Motor neuron (in vitro differentiated cells): ENCODE results near the gene FAM13B. TPM values are rescaled to one million over a fixed set of nuclear protein-coding genes. Genes with fewer than 3 reads are reported as not detected.
"Not testable (repeated sequence)": the region's sequence is repeated elsewhere in the genome, so short reads cannot be mapped to it uniquely, and the experiment has no call there.

ENCODE experiments used
- ATAC-seq, 8 experiments: fragments of 200-7000 bp; cut with Tn5 transposase; replicated peaks in 6 of 8; 2 replicates each; pipeline ENCODE4 v1.8.0; 2021; ENCODE audit warnings: mild to moderate bottlenecking in 8 of 8, moderate library complexity in 8 of 8
- H3K27ac ChIP-seq, 2 donors: fragments of 250-450 bp; sonication (Bioruptor Pico); 2 replicates each; pipeline ENCODE4 v1.9.0; 2021; ENCODE audit warnings: antibody characterized with exemption in 2 of 2, mild to moderate bottlenecking in 2 of 2, moderate library complexity in 1 of 2
- H3K4me1 ChIP-seq, 2 donors: fragments of 250-450 bp; sonication (Bioruptor Pico); replicated peaks in 1 of 2; 2 replicates each; pipeline ENCODE4 v1.6.1; 2021; ENCODE audit warnings: antibody characterized with exemption in 2 of 2, mild to moderate bottlenecking in 2 of 2, moderate library complexity in 1 of 2
- H3K4me3 ChIP-seq, 5 donors: fragments of 250-450 bp; sonication (Bioruptor Pico); 2 replicates each; pipeline ENCODE4 v1.9.0; 2021; ENCODE audit warnings: antibody characterized with exemption in 5 of 5, mild to moderate bottlenecking in 5 of 5, moderate library complexity in 4 of 5
- WGBS, 10 experiments: fragments of 450-650 bp; shearing (Covaris generic); methylation state at CpG; one replicate each; pipeline ENCODE4 v1.0.0; 2022; 5-methylcytosine and 5-hydroxymethylcytosine counted together
- in situ Hi-C, 9 experiments: fragments of 400-800 bp; cut with MboI; loops; one replicate each; pipeline ENCODE4 v1.15.0; 2021; ENCODE audit warnings: low sequenced_read_pairs in 9 of 9, low pct_unique_long_range_greater_than_20kb in 2 of 9; ENCODE audit not compliant: unreplicated experiment in 9 of 9
- total RNA-seq, 8 experiments: library from RNA; unstranded; fragments of 300-600 nt; gene quantifications; 2 replicates each; pipeline versions ENCODE4 v1.2.3 to v1.2.4, GENCODE V29; 2022

The FAM13B gene
- total RNA-seq, 8 experiments from 2014 or later: 12.2 to 32.8 (median 23.9) TPM

DNA sequence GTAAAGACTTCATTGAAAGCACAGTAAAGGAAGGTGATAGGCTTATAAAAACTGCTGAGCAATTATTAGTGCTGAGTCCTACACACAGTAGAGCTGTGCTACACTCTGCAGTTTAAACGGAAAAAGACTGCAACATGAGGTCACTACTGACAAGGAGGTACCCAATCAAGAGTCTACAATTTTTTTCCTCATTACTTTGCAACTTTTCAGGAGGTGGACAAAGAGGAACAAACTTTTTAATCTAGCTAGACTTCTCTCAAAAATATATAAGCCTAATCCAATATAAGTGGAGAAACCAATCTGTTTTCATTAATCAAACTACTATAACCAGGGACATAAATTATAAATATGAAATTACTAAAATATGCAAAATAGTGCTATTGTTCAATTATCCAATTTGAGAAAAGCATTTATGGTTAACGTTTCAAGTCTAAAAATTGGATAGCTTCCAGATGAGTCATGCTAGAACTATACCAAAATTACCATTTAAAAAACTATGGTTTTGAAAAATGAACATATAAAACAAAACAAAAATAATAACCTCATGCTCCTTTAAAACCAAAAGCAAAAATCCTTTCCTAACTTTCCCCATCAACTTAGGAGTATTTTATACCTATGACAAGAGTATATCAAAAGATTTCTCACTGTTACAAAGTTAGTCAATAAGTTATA is 37.7 kb downstream of the FAM13B start:
- H3K27ac ChIP-seq: no peak overlapping the region
- ATAC-seq: peak in 6 of 8 experiments; percentile 34 to 78 (median 48)

GRCh38 chr5:137994556-137994955 is 38.3 kb downstream of the FAM13B start:
- ATAC-seq: peak in 1 of 8 experiments; percentile 24
- in situ Hi-C loops: no loop called here
- WGBS, 10 experiments: 61 to 100% (median 91%) methylated on average over 1 to 2 of the region's 2 CpGs
- Histone ChIP-seq H3K4me3 (no peak overlapping the region), H3K27ac (no peak overlapping the region), H3K4me1 (peaks cover 0 to 3% of the 10 kb centered on the region in 2 donors)

More for the DNA sequence above, 37.7 kb downstream of the FAM13B start:
- in situ Hi-C loops: no loop called here
- no peak overlapping the region for H3K4me3 ChIP-seq
- WGBS, 10 experiments: 0 to 100% (median 77%) methylated on average over 1 to 2 of the region's 2 CpGs
- H3K4me1 ChIP-seq: peaks cover 0 to 3% of the 10 kb centered on the region in 2 donors

- H3K4me1 ChIP-seq: peaks cover 0 to 3% of the 10 kb centered on the region in 2 donors
- no peak overlapping the region for H3K4me3 ChIP-seq
- in situ Hi-C loops: no loop called here
- no peak for ATAC-seq
- no peak overlapping the region for H3K27ac ChIP-seq
- WGBS, 10 experiments: 79 to 100% (median 99%) methylated on average over 1 to 5 of the region's 5 CpGs
These were observed 43.5 kb downstream of the FAM13B start for GRCh38 chr5:137989419-137989818.

- no peak for ATAC-seq
- in situ Hi-C loops: no loop called here
- WGBS, 10 experiments: 92 to 100% (median 100%) methylated on average over 1 to 3 of the region's 3 CpGs; no CpG with 5 or more reads in 2 of the 10 experiments
- no peaks in the 10 kb centered on the region for H3K4me1 ChIP-seq
- no peak overlapping the region for H3K27ac ChIP-seq
- H3K4me3 ChIP-seq: no peak overlapping the region
These were observed 57.7 kb downstream of the FAM13B start for GRCh38 chr5:137975208-137975607.

- H3K4me1 ChIP-seq, H3K4me3 ChIP-seq, H3K27ac ChIP-seq, ATAC-seq, in situ Hi-C loops: not testable (repeated sequence)
- WGBS, 10 experiments: no CpG with 5 or more reads among the region's 4 CpGs
These were observed 62.5 kb downstream of the FAM13B start for GRCh38 chr5:137970384-137970783.

GRCh38 chr5:137960819-137961218 is 72.1 kb downstream of the FAM13B start:
- Histone ChIP-seq H3K4me3 (no peak overlapping the region), H3K4me1 (no peaks in the 10 kb centered on the region), H3K27ac (no peak overlapping the region)
- in situ Hi-C loops: no loop called here
- WGBS, 10 experiments: 80 to 100% (median 93%) methylated on average over 1 to 3 of the region's 3 CpGs; no CpG with 5 or more reads in 2 of the 10 experiments
- ATAC-seq: no peak

DNA sequence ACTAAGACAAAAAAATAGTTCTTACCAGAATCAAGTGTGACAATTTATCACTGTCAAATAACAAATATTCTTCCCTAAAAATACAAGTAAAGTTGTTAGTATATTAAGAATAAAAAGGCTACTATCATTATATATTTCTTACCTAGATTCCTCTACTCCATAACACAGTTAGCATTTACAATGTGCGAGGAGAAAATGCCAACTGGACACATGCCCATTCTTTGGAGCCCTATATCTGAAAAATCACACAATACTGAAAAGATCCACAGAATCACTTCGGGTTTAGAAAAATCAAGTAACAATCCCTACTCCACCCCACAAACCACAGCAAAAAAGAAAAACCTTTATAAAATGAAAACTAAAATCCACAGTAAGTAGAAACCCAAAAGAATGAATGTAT is 72.7 kb downstream of the FAM13B start:
- 83 to 100% (median 97%) methylated on average over 1 to 2 of the region's 2 CpGs for WGBS, 10 experiments
- no peak overlapping the region for H3K27ac ChIP-seq
- no peaks in the 10 kb centered on the region for H3K4me1 ChIP-seq
- no peak overlapping the region for H3K4me3 ChIP-seq
- in situ Hi-C loops: no loop called here
- no peak for ATAC-seq

GRCh38 chr5:137959488-137959887 is 73.4 kb downstream of the FAM13B start:
- in situ Hi-C loops: no loop called here
- Histone ChIP-seq H3K4me3 (no peak overlapping the region), H3K27ac (no peak overlapping the region), H3K4me1 (no peaks in the 10 kb centered on the region)
- no peak for ATAC-seq
- 86 to 100% (median 95%) methylated on average over 2 to 4 of the region's 4 CpGs; no CpG with 5 or more reads in 2 of the 10 experiments for WGBS, 10 experiments

- no peak overlapping the region for H3K27ac ChIP-seq
- WGBS, 10 experiments: 20 to 86% (median 64%) methylated on average over 1 of the region's 1 CpG; no CpG with 5 or more reads in 3 of the 10 experiments
These were observed 74.9 kb downstream of the FAM13B start for GRCh38 chr5:137957948-137958347.

DNA sequence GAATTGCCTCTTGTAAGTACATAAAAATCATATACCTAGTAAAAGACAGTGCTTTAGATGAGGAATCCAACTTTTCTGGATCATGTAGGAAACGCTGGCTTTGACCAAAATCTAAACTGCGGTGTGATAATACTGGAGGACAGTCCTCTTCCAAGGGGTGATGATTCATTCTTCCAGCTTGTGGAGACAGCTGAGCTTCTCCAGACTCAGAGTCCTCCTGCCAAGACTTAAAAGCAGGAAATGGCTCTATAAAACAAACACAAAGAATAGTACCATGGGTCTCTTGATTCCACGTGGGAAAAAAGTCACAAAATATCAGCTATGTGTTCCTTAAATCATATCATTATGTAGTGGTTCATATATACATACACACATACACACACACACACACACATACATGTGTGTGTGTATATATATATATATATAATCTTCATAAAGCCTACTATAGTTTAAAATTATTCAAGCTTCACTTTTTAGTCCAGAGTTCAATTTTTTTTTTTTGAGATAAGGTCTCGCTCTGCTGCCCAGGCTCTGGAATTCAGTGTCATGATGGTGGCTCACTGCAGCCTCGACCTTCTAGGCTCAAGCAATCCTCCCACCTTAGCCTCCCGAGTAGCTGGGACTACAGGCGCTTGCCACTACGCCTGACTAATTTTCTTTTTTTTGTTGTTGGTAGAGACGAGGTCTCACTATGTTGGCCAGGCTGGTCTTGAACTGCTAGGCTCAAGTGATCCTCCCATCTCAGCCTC is 78.6 kb downstream of the FAM13B start:
- no peak overlapping the region for H3K27ac ChIP-seq
- H3K4me3 ChIP-seq: no peak overlapping the region
- no peaks in the 10 kb centered on the region for H3K4me1 ChIP-seq
- peak in 2 of 8 experiments; percentile 92 to 97 for ATAC-seq
- in situ Hi-C loops: no loop called here
- WGBS, 10 experiments: 17 to 100% (median 92%) methylated on average over 1 to 9 of the region's 9 CpGs

More at GRCh38 chr5:137957948-137958347, 74.9 kb downstream of the FAM13B start:
- ATAC-seq: no peak
- Histone ChIP-seq H3K4me1 (no peaks in the 10 kb centered on the region), H3K4me3 (no peak overlapping the region)
- in situ Hi-C loops: no loop called here

GRCh38 chr5:137945825-137946224 is 87.1 kb downstream of the FAM13B start:
- no peak for ATAC-seq

DNA sequence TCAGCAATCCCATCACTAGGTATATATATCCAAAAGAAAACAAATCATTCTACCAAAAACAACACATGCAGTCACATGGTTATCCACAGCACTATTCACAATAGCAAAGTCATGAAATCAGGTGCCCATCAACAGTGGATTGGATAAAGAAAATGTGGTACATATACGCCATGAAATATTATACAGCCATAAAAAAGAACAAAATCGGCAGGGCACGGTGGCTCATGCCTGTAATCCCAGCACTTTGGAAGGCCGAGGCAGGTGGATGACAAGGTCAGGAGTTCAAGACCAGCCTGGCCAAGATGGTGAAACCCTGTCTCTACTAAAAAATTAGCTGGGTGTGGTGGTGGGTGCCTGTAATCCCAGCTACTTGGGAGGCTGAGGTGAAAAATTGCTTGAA is 88.6 kb downstream of the FAM13B start:
- ATAC-seq, H3K27ac ChIP-seq, in situ Hi-C loops, H3K4me3 ChIP-seq, H3K4me1 ChIP-seq: not testable (repeated sequence)
- 88 to 100% (median 96%) methylated on average over 1 to 4 of the region's 4 CpGs; no CpG with 5 or more reads in 3 of the 10 experiments for WGBS, 10 experiments

More at GRCh38 chr5:137945825-137946224, 87.1 kb downstream of the FAM13B start:
- Histone ChIP-seq H3K4me1 (no peaks in the 10 kb centered on the region), H3K27ac (no peak overlapping the region), H3K4me3 (no peak overlapping the region)
- WGBS, 10 experiments: 82 to 100% (median 100%) methylated on average over 1 of the region's 1 CpG; no CpG with 5 or more reads in 1 of the 10 experiments
- in situ Hi-C loops: no loop called here

- in situ Hi-C loops: no loop called here
- Histone ChIP-seq H3K27ac (no peak overlapping the region), H3K4me3 (no peak overlapping the region), H3K4me1 (no peaks in the 10 kb centered on the region)
- no peak for ATAC-seq
- WGBS, 10 experiments: 47 to 100% (median 88%) methylated on average over 1 to 6 of the region's 7 CpGs; no CpG with 5 or more reads in 1 of the 10 experiments
These were observed 93.5 kb downstream of the FAM13B start for GRCh38 chr5:137939331-137939730.
